IMR-90 (cell line): Measurements from ENCODE around the gene NOL4L. TPM values are rescaled to one million over a fixed set of nuclear protein-coding genes. Genes with fewer than 3 reads are reported as not detected.

ENCODE experiments used
- ATAC-seq: fragments of 200-7000 bp; cut with Tn5 transposase; 2 replicates; pipeline ENCODE4 v1.9.1; 2020; ENCODE audit warnings: low read depth, mild to moderate bottlenecking, moderate library complexity
- BruUV-seq: library from RNA; stranded (reverse); fragments of 400-500 nt; replicated peaks from 2 replicates; lab custom pipeline; 2021; lab: Mats Ljungman, UMichigan
- CTCF ChIA-PET: fragments of 300-600 bp; formaldehyde crosslinking; extraction: SDS; loops from one replicate; lab custom pipeline; 2021; ENCODE audit warnings: antibody characterized with exemption; lab: Yijun Ruan, JAX
- POLR2A ChIA-PET: fragments of 300-600 bp; sonication (Branson Sonifier 250); formaldehyde crosslinking; loops from one replicate; lab custom pipeline; 2022; ENCODE audit warnings: antibody characterized with exemption; ENCODE audit not compliant: unreplicated experiment; lab: Charles Lee
- DNase-seq: peaks from one replicate; pipeline ENCODE4 v3.0.0; 2013
- H2AFZ ChIP-seq: replicated peaks from 2 replicates; pipeline ENCODE3; 2013; ENCODE audit warnings: low read length, mild to moderate bottlenecking; ENCODE audit not compliant: poor library complexity
- H2AK5ac ChIP-seq: 2 replicates; pipeline ENCODE4 v1.6.1; 2013; ENCODE audit warnings: low read depth, low read length, inconsistent platforms
- H2AK9ac ChIP-seq: replicated peaks from 2 replicates; pipeline ENCODE3; 2013; ENCODE audit warnings: mild to moderate bottlenecking, low read depth, low read length, moderate library complexity; ENCODE audit not compliant: poor library complexity
- H2BK120ac ChIP-seq: 2 replicates; pipeline ENCODE4 v1.6.1; 2013; ENCODE audit warnings: low read depth, low read length, inconsistent platforms
- H2BK15ac ChIP-seq: 3 replicates; pipeline ENCODE4 v1.6.1; 2013; ENCODE audit warnings: low read depth, low read length, inconsistent platforms
- H2BK20ac ChIP-seq: 2 replicates; pipeline ENCODE4 v1.6.1; 2013; ENCODE audit warnings: low read depth, mild to moderate bottlenecking, inconsistent platforms, low read length, moderate library complexity
- H2BK5ac ChIP-seq: 2 replicates; pipeline ENCODE4 v1.6.1; 2013; ENCODE audit warnings: mild to moderate bottlenecking, low read depth, low read length, inconsistent platforms; ENCODE audit not compliant: poor library complexity, severe bottlenecking
- H3K14ac ChIP-seq: replicated peaks from 2 replicates; pipeline ENCODE4 v1.6.1; 2013; ENCODE audit warnings: low read depth, low read length, inconsistent platforms
- H3K18ac ChIP-seq: 2 replicates; pipeline ENCODE4 v1.6.1; 2013; ENCODE audit warnings: low read depth, low read length, control low read depth
- H3K23ac ChIP-seq: 2 replicates; pipeline ENCODE4 v1.6.1; 2013; ENCODE audit warnings: low read depth, low read length, inconsistent platforms
- H3K27ac ChIP-seq: 2 replicates; pipeline ENCODE4 v1.5.1; 2013; ENCODE audit warnings: mild to moderate bottlenecking, control low read depth, low read length; ENCODE audit not compliant: insufficient read depth
- H3K27me3 ChIP-seq: 2 replicates; pipeline ENCODE4 v1.6.1; 2013; ENCODE audit warnings: low read length; ENCODE audit not compliant: control insufficient read depth, insufficient read depth
- H3K36me3 ChIP-seq: 2 replicates; pipeline ENCODE4 v1.6.1; 2013; ENCODE audit warnings: low read length, mixed read lengths; ENCODE audit not compliant: control insufficient read depth, insufficient read depth
- H3K4ac ChIP-seq: 2 replicates; pipeline ENCODE4 v1.6.1; 2013; ENCODE audit warnings: low read depth, low read length, inconsistent platforms
- H3K4me1 ChIP-seq: 2 replicates; pipeline ENCODE4 v1.6.1; 2013; ENCODE audit warnings: low read length, mixed read lengths; ENCODE audit not compliant: control insufficient read depth, insufficient read depth
- H3K4me2 ChIP-seq: 2 replicates; pipeline ENCODE4 v1.6.1; 2013; ENCODE audit warnings: low read depth, mild to moderate bottlenecking, control low read depth, low read length, moderate library complexity
- H3K4me3 ChIP-seq: 2 replicates; pipeline ENCODE4 v1.5.1; 2013; ENCODE audit warnings: low read depth, mild to moderate bottlenecking, control low read depth, low read length, moderate library complexity; ENCODE audit not compliant: insufficient read depth
- H3K56ac ChIP-seq: 2 replicates; pipeline ENCODE4 v1.6.1; 2013; ENCODE audit warnings: low read length, inconsistent platforms; ENCODE audit not compliant: insufficient read depth; ENCODE audit errors: extremely low read depth
- H3K79me1 ChIP-seq, 2 experiments: 2 replicates each; pipeline ENCODE4 v1.6.1; 2013; ENCODE audit warnings: low read length in 2 of 2, inconsistent platforms in 1 of 2, low read depth in 1 of 2
- H3K9ac ChIP-seq: 2 replicates; pipeline ENCODE4 v1.6.1; 2013; ENCODE audit warnings: low read depth, low read length, control low read depth
- H3K9me1 ChIP-seq: 2 replicates; pipeline ENCODE4 v1.6.1; 2013; ENCODE audit warnings: low read length, inconsistent platforms; ENCODE audit not compliant: insufficient read depth
- H3K9me3 ChIP-seq: 2 replicates; pipeline ENCODE4 v1.6.1; 2013; ENCODE audit warnings: low read length; ENCODE audit not compliant: control insufficient read depth, insufficient read depth
- H4K20me1 ChIP-seq: 2 replicates; pipeline ENCODE4 v1.6.1; 2013; ENCODE audit warnings: low read length, inconsistent platforms; ENCODE audit not compliant: insufficient read depth
- H4K5ac ChIP-seq: 2 replicates; pipeline ENCODE4 v1.6.1; 2013; ENCODE audit warnings: mild to moderate bottlenecking, low read depth, low read length, control low read depth
- H4K8ac ChIP-seq, 2 experiments: 2 replicates each; pipeline ENCODE4 v1.6.1; 2013; ENCODE audit warnings: low read depth in 2 of 2, low read length in 2 of 2, control low read depth in 1 of 2, inconsistent platforms in 1 of 2
- H4K91ac ChIP-seq: 2 replicates; pipeline ENCODE4 v1.6.1; 2013; ENCODE audit warnings: low read depth, low read length, inconsistent platforms; ENCODE audit not compliant: insufficient read depth
- BHLHE40 ChIP-seq: fragments of 150-350 bp; IDR thresholded peaks from 2 replicates; pipeline ENCODE4 v1.6.1; 2016; ENCODE audit warnings: mild to moderate bottlenecking, low read depth, low read length
- CEBPB ChIP-seq: IDR thresholded peaks from 2 replicates; pipeline ENCODE4 v1.6.1; 2012; ENCODE audit warnings: low read depth, low read length, improper control_type of control experiment
- CHD1 ChIP-seq: IDR thresholded peaks from 2 replicates; pipeline ENCODE4 v1.6.1; 2012; ENCODE audit warnings: low read depth, low read length, improper control_type of control experiment
- CTCF ChIP-seq: conservative IDR thresholded peaks from 2 replicates; pipeline ENCODE4 v1.5.1; 2012; ENCODE audit warnings: mild to moderate bottlenecking, low read depth, low read length, improper control_type of control experiment
- ELK1 ChIP-seq: fragments of 150-350 bp; IDR thresholded peaks from 2 replicates; pipeline ENCODE4 v1.6.1; 2016; ENCODE audit warnings: low read depth, mild to moderate bottlenecking, low read length, moderate library complexity, borderline replicate concordance
- MAFK ChIP-seq: IDR thresholded peaks from 2 replicates; pipeline ENCODE4 v1.6.1; 2012; ENCODE audit warnings: low read depth, low read length, improper control_type of control experiment
- MAZ ChIP-seq: IDR thresholded peaks from 2 replicates; pipeline ENCODE4 v1.6.1; 2012; ENCODE audit warnings: low read depth, mild to moderate bottlenecking, low read length, improper control_type of control experiment, moderate library complexity, borderline replicate concordance
- MXI1 ChIP-seq: IDR thresholded peaks from 2 replicates; pipeline ENCODE4 v1.6.1; 2012; ENCODE audit warnings: low read depth, mild to moderate bottlenecking, low read length, moderate library complexity, borderline replicate concordance
- NFE2L2 ChIP-seq: fragments of 150-350 bp; IDR thresholded peaks from 2 replicates; pipeline ENCODE4 v1.6.1; 2016; ENCODE audit warnings: low read depth, mild to moderate bottlenecking, low read length
- RAD21 ChIP-seq: IDR thresholded peaks from 2 replicates; pipeline ENCODE4 v1.6.1; 2012; ENCODE audit warnings: low read length, improper control_type of control experiment
- RCOR1 ChIP-seq: IDR thresholded peaks from 2 replicates; pipeline ENCODE4 v1.6.1; 2012; ENCODE audit warnings: mild to moderate bottlenecking, low read length, improper control_type of control experiment; ENCODE audit not compliant: insufficient replicate concordance
- RFX5 ChIP-seq: IDR thresholded peaks from 2 replicates; pipeline ENCODE4 v1.8.0; 2012; ENCODE audit warnings: low read depth, mild to moderate bottlenecking, low read length, moderate library complexity
- SMC3 ChIP-seq: fragments of 150-350 bp; IDR thresholded peaks from 2 replicates; pipeline ENCODE4 v1.6.1; 2016; ENCODE audit warnings: low read depth, mild to moderate bottlenecking, antibody characterized with exemption, low read length, moderate library complexity
- USF2 ChIP-seq: fragments of 150-350 bp; IDR thresholded peaks from 2 replicates; pipeline ENCODE4 v1.6.1; 2017; ENCODE audit warnings: mild to moderate bottlenecking, antibody characterized with exemption, low read length, low read depth
- WGBS, 2 experiments: methylation state at CpG; one replicate each; pipeline versions ENCODE4 v1.1.5 to v1.1.7; 2013; ENCODE audit warnings: missing lambda C conversion rate in 2 of 2; ENCODE audit not compliant: insufficient read length in 1 of 2; ENCODE audit errors: extremely low coverage in 2 of 2; 5-methylcytosine and 5-hydroxymethylcytosine counted together
- dilution Hi-C: fragments of 300-500 bp; cut with HindIII; formaldehyde crosslinking; loops from one replicate; pipeline ENCODE4 v1.14.3; 2018; ENCODE audit warnings: low sequenced_read_pairs; ENCODE audit not compliant: unreplicated experiment
- in situ Hi-C: fragments of 300-500 bp; cut with MboI; formaldehyde crosslinking; loops from 3 replicates; pipeline ENCODE4 v1.14.3; 2019; ENCODE audit warnings: low sequenced_read_pairs, inconsistent platforms, mixed read lengths
- intact Hi-C: fragments of 100-400 bp; cut with micrococcal nuclease; formaldehyde crosslinking; loops from 2 replicates; pipeline ENCODE4 v1.10.0; 2022
- polyA plus RNA-seq, 3 experiments: library from polyadenylated mRNA; depleted of rRNA; stranded (reverse); fragments of >200 nt; gene quantifications; 2 replicates each; pipeline ENCODE4 v1.2.3, GENCODE V29; 2012; ENCODE audit warnings: low replicate concordance in 1 of 3
- total RNA-seq: library from RNA; depleted of rRNA; stranded (reverse); fragments of >200 nt; gene quantifications from 2 replicates; pipeline ENCODE4 v1.2.3, GENCODE V29; 2012

The NOL4L gene
- total and polyA plus RNA-seq, 2 of the 4 experiments (the other 2 are of a cell fraction): 4.7 to 13.3 TPM

GRCh38 chr20:32449057-32449889 is 135.9 kb downstream of the NOL4L start:
- no peak overlapping the region for H4K5ac ChIP-seq
- H3K9ac ChIP-seq: no peak overlapping the region
- no peaks in the 10 kb centered on the region for H3K9me3 ChIP-seq
- dilution Hi-C loops: no loop called here
- no peak overlapping the region for H3K56ac ChIP-seq
- peaks cover 26% of the 10 kb centered on the region for H4K20me1 ChIP-seq
- ATAC-seq: no peak
- H2AK5ac ChIP-seq: no peak overlapping the region
- no peak overlapping the region for H2BK20ac ChIP-seq
- no peak overlapping the region for H3K14ac ChIP-seq
- 0 out of 2 replicates have a peak, but pooled peaks cover 2% of the 10 kb centered on the region for H3K4me1 ChIP-seq
- H3K4me2 ChIP-seq: no peak overlapping the region
- intact Hi-C loops: no loop called here
- H4K91ac ChIP-seq: no peak overlapping the region
- H3K4me3 ChIP-seq: no peak overlapping the region
- H4K8ac ChIP-seq: no peak overlapping the region
- no peaks in the 10 kb centered on the region for H3K27me3 ChIP-seq
- H2AK9ac ChIP-seq: no peak overlapping the region
- no peak overlapping the region for H2BK120ac ChIP-seq
- DNase-seq: no peak
- ChIA-PET POLR2A (interaction anchor here (0.5 to 0.6 kb wide), 2 partner anchors 16 to 47 kb away, joined by 3 to 4 read pairs; no protein-coding TSS in a partner anchor), CTCF (interaction anchor here (0.6 kb wide), 1 partner anchor 294 kb away, joined by 3 read pairs; no protein-coding TSS in a partner anchor)
- H3K9me1 ChIP-seq: peaks cover 8% of the 10 kb centered on the region; the same call in 1 of the 2 replicates
- WGBS, 2 experiments: 100% methylated on average over 3 of the region's 9 CpGs; no CpG with 5 or more reads in 1 of the 2 experiments
- H2BK5ac ChIP-seq: no peak overlapping the region
- peaks cover 11 to 35% of the 10 kb centered on the region in 2 experiments for H3K79me1 ChIP-seq
- no TSS peak for BruUV-seq
- H3K23ac ChIP-seq: no peak overlapping the region
- H3K18ac ChIP-seq: no peak overlapping the region
- no peak overlapping the region for H2BK15ac ChIP-seq
- H2AFZ ChIP-seq: no peak overlapping the region
- H3K27ac ChIP-seq: no peak overlapping the region
- peaks cover 89% of the 10 kb centered on the region for H3K36me3 ChIP-seq
- H3K4ac ChIP-seq: no peak overlapping the region
- in situ Hi-C loops: no loop called here
- TF ChIP-seq CHD1 (no peak), RAD21 (no peak), MAZ (no peak), CTCF (no peak), BHLHE40 (no peak), CEBPB (no peak), NFE2L2 (no peak), RCOR1 (no peak), RFX5 (no peak), MXI1 (no peak), SMC3 (no peak), MAFK (no peak), USF2 (no peak), ELK1 (no peak)
